ENCODE data around the gene ASXL1.
A peak's percentile ranks its signal among the peaks of the same experiment; 100 is the strongest.

The ASXL1 gene

DNA sequence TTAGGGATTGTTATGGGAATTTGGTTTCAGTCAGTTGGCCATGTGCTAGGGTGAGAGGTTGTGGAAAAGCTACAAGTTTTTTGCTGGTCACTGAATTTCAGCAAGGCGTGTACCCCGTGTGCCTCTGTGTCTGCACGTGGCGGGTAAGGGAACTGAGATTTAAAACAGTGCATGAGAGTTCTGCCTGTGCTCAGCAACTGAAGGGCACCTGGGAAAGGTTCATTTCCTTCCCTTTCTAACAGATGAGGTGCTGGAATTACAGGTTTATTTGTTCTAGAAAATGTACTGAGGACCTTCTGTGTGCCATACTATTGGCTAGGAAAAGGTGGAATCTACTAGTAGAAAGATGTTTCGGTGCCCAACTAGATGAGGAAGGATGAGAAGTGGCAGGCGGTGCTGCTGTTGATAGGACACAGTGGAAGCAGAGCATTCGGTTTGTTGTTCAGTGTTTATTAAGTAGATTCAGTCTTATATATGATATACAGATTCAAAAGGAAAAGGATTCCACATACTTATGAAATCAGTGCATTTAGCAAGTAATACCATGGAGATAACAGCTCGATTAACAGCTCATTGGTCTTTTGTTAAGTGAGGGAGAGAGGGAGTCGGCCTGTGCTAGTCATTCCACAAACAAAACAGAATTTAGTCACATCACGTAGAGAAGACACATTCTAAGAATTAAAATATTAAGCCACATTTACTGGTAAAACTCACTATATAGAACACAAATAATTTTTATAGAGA is 84.7 kb downstream of the ASXL1 start:
- no peak overlapping the region for H3K9ac ChIP-seq (ENCODE audit: low read depth, low read length)

DNA sequence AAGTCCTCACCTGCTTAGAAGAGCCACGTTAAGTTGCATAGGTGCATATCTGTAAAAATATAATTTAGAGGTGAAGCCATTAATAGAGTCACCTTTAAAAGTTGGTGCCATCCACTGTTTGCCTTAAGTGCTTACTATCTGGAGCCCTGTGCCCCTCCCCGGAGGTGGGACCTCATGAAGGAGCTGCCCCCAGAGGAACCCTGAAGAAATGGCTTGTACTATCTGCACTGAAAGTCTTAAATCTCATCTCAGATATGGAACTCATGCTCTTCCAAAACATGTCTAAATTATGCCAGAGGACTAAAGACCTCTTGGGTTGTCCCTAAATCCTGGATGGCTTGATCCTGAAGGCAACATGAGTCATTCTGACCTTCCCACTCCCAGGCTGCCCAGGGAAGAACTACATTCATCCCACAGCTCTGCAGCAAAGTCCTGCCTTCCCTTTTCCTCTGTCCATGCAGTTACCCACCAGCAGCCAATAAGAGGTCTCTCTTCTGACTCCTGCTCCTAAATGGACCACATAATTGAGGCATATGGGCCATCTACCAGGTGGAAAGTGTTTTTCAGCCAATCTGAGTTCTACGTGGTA is 85.3 kb downstream of the ASXL1 start:
- Histone ChIP-seq H3K27ac (ENCODE audit: low read depth, low read length) (no peak overlapping the region), H3K36me3 (ENCODE audit: insufficient read depth, low read length) (peaks cover 38% of the 10 kb centered on the region), H3K4me1 (ENCODE audit: insufficient read depth, low read length) (peaks cover 16% of the 10 kb centered on the region; the same call in 1 of the 2 replicates), H3K9me3 (ENCODE audit: insufficient read depth, low read depth, low read length) (no peaks in the 10 kb centered on the region), H3K27me3 (ENCODE audit: insufficient read depth, low read length) (no peaks in the 10 kb centered on the region), H3K9ac (ENCODE audit: low read depth, low read length) (no peak overlapping the region), H3K4me3 (ENCODE audit: low read length) (no peak overlapping the region)
- 92% methylated on average over 3 of the region's 3 CpGs for WGBS

More for the DNA sequence above, 84.7 kb downstream of the ASXL1 start:
- H3K9me3 ChIP-seq (ENCODE audit: insufficient read depth, low read depth, low read length): no peaks in the 10 kb centered on the region
- H3K4me3 ChIP-seq (ENCODE audit: low read length): no peak overlapping the region
- H3K27me3 ChIP-seq (ENCODE audit: insufficient read depth, low read length): no peaks in the 10 kb centered on the region
- no peak overlapping the region for H3K27ac ChIP-seq (ENCODE audit: low read depth, low read length)
- H3K36me3 ChIP-seq (ENCODE audit: insufficient read depth, low read length): peaks cover 38% of the 10 kb centered on the region
- H3K4me1 ChIP-seq (ENCODE audit: insufficient read depth, low read length): peaks cover 16% of the 10 kb centered on the region; the same call in 1 of the 2 replicates
- WGBS: 95% methylated on average over 8 of the region's 10 CpGs

DNA sequence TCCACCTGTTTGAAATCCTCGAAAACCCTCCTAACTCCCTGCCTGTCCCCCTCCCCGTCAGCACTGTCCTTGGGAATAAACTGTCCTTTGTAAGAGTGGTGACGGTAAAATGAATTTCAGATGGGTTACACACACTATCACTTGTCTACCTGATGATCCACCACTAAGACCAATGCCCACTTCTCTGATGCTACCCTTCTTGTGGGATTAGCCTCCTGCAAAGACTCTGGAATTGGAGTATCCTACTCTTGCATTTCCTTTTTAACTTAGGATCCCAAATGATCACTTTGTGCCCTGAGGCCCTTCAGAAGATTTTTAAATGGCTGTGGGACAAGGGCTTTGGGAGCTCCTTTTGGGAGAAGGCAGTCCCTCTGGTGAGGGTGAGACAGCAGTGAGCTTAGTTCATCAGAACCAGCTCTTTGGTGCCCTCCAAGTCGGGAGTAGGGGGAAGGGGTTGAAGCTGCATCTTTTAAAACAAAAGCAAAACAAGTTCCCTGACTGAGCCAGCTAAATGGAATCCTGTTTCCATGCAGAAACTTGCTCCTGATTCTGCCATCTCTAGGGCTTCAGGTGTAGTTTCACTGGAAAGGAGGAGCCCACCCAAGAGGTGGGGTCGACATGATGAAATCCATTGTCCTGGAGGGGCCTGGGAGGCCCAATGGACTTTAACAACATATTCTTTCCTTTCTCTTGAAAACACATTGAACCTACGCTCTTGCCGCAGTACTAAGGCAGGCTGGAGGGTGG is 86.5 kb downstream of the ASXL1 start:
- H3K9ac ChIP-seq (ENCODE audit: low read depth, low read length): no peak overlapping the region
- WGBS: 86% methylated on average over 6 of the region's 7 CpGs
- H3K4me1 ChIP-seq (ENCODE audit: insufficient read depth, low read length): peaks cover 16% of the 10 kb centered on the region; the same call in 1 of the 2 replicates
- no peaks in the 10 kb centered on the region for H3K9me3 ChIP-seq (ENCODE audit: insufficient read depth, low read depth, low read length)
- H3K4me3 ChIP-seq (ENCODE audit: low read length): no peak overlapping the region
- H3K36me3 ChIP-seq (ENCODE audit: insufficient read depth, low read length): peaks cover 45% of the 10 kb centered on the region
- H3K27ac ChIP-seq (ENCODE audit: low read depth, low read length): peak overlapping the region; percentile 12; the same call in 1 of the 2 replicates
- no peaks in the 10 kb centered on the region for H3K27me3 ChIP-seq (ENCODE audit: insufficient read depth, low read length)

DNA sequence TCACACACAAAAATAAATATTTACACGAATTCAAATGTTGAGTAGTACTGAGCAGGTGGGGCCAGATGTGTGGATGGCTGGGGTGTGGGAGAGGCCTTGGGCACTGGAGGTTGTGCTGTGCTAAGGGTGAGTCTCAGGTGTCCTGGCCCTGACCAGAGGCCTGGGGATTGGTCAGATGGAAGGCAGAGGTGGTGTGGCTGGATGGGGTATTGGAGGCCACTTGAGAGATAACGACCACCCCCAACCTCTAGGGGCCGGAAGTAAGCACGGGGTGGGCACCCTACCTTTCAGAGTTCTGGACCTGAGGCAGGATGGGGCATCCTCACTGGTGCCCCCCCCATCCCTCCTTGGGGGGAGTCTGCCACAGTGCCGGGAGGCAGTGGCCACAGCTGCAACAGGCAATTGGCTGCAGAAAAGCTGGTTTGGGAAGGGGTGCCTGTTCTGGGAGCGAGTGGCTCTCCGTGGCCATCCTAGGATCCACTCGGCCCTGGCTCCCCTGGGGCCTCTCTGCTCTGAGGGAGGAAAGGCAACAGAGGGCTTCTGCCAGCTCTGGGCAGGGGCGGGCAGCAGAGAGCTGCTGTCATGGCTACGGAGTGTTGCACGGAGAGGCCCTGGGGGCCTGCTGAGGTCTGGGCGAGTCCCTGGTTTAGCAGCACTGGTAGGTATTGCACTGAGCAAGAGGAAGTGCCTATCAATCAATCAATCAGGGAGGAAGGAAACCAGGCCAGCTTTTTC is 87.6 kb downstream of the ASXL1 start:
- 84% methylated on average over 12 of the region's 12 CpGs for WGBS
- Histone ChIP-seq H3K27me3 (ENCODE audit: insufficient read depth, low read length) (no peaks in the 10 kb centered on the region), H3K9ac (ENCODE audit: low read depth, low read length) (no peak overlapping the region), H3K36me3 (ENCODE audit: insufficient read depth, low read length) (peaks cover 54% of the 10 kb centered on the region), H3K4me3 (ENCODE audit: low read length) (no peak overlapping the region), H3K27ac (ENCODE audit: low read depth, low read length) (no peak overlapping the region), H3K9me3 (ENCODE audit: insufficient read depth, low read depth, low read length) (no peaks in the 10 kb centered on the region), H3K4me1 (ENCODE audit: insufficient read depth, low read length) (peaks cover 16% of the 10 kb centered on the region; the same call in 1 of the 2 replicates)

DNA sequence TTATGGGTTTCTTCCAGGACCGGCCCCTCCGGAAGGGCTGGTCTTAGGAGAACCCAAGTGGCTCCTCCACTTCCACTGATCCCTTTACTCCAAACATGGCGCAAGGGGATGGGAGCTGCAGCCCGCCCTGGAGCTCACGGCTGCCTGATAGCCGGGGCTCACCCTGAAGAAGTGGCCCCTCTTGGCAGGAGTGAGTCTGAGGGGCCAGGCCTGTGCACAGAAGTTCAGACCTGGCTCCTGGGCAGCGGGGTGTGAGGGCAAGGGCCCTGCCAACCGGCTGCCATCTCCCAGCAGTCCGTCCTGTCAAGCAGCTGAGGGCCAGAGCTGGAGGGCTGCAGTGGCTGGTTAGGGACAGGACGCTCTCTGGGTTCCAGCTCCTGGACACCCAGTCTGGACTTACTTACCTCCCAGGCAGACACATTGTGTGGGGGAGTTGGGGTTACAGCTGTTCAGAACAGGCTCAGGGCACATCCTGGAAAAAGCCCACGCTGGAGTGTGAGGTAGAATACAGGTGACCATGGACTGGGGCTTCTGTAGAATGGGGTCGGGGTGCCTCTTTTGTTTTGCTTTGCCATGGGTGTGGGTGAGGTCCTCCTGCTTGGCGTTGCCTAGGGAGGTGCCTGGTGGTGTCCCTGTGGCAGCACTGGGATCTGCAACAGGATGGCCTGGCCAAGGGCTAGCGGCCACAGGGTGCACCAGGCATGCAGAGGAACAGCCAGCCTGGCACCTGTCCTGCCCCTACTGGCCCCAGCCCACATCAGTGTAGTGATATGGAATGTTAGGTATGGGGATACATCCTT is 88.4 kb downstream of the ASXL1 start:
- H3K9ac ChIP-seq (ENCODE audit: low read depth, low read length): no peak overlapping the region

DNA sequence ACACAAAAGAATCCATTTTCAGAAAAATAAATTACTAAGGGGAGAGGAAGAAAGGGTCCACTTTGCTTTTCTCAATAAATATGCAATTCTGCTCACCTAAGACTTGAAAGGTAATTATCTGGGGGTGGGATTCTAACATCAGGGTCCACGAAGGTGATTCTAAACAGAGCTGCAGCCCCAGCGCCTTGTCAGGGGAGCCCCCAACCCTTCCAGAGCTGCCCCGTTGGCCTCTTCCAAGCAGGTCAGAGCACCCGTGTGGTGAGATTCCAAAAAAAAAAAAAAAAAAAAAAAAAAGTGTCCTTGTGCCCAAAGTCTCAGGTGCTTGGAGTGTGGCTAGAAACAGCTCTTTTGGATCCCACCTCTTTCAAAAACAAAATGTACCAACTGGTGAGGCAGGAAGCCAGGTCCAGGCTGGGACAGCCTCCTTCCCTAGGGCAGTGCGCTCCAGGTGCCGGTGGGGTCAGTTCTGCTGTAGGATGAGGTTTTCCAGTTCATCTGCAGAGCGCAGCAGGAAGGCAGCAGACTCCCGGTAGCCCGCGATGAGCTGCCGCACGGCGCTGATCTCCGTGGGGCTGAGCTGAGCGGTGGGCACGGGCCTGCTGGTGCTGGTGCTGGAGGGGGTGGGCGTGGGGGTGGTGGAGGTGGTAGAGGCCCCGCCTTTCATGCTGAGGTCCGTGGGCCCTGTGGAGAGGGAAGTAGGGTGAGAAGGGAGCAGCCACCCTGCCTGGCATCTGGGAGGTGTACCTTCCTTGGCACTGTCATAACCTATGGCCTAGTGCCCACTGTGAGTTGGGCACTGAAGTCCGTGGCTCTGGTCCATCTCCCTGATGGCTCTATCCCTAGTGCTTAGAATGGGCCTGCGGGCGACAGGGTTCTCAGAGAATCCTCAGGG is 89.3 kb downstream of the ASXL1 start:
- H3K9me3 ChIP-seq (ENCODE audit: insufficient read depth, low read depth, low read length): no peaks in the 10 kb centered on the region
- no peak overlapping the region for H3K4me3 ChIP-seq (ENCODE audit: low read length)
- 95% methylated on average over 22 of the region's 22 CpGs for WGBS
- H3K36me3 ChIP-seq (ENCODE audit: insufficient read depth, low read length): peaks cover 71% of the 10 kb centered on the region
- no peak overlapping the region for H3K9ac ChIP-seq (ENCODE audit: low read depth, low read length)
- no peaks in the 10 kb centered on the region for H3K27me3 ChIP-seq (ENCODE audit: insufficient read depth, low read length)
- H3K27ac ChIP-seq (ENCODE audit: low read depth, low read length): no peak overlapping the region
- H3K4me1 ChIP-seq (ENCODE audit: insufficient read depth, low read length): peaks cover 11% of the 10 kb centered on the region; the same call in 1 of the 2 replicates

More for the DNA sequence above, 88.4 kb downstream of the ASXL1 start:
- WGBS: 94% methylated on average over 14 of the region's 14 CpGs
- H3K4me1 ChIP-seq (ENCODE audit: insufficient read depth, low read length): peaks cover 15% of the 10 kb centered on the region; the same call in 1 of the 2 replicates
- H3K9me3 ChIP-seq (ENCODE audit: insufficient read depth, low read depth, low read length): no peaks in the 10 kb centered on the region
- no peaks in the 10 kb centered on the region for H3K27me3 ChIP-seq (ENCODE audit: insufficient read depth, low read length)
- peaks cover 62% of the 10 kb centered on the region for H3K36me3 ChIP-seq (ENCODE audit: insufficient read depth, low read length)
- H3K27ac ChIP-seq (ENCODE audit: low read depth, low read length): no peak overlapping the region
- H3K4me3 ChIP-seq (ENCODE audit: low read length): no peak overlapping the region

DNA sequence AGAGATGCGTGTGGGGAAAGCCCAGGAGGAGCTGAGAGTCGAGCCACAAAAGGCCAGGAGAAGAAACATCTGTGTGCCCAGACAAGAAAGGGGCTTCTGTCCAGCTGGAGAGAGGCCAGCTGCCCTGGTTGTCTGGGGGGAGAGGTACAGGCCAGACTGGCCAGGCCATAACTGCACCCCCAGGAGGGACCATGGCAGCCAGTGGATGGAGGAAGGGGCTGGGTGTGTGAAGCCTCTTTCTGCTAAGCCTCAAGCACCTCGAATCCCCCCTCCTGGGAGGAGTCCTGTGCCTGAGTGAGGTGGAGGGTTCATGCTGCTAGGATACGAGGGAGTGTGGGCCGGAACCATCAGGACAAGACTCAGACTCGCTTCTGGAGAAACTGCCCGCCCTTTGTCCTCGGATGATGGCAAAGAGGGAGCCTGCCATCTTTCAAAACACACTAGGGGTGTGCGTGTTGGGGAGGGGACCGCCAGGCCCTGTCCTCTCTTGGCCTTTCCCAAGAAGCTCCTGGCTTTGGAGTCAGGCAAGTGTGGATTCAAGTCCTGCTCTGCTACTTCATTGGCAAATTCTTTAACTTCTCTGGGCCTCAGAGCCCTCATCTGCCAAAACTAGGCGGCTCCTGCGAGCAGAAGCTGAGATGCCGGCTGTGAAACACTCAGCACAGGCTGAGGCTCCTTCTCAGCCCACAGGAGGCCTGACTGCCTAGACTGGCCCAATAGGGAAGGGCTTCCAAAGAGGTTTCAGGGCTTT is 90.3 kb downstream of the ASXL1 start:
- Histone ChIP-seq H3K9me3 (ENCODE audit: insufficient read depth, low read depth, low read length) (no peaks in the 10 kb centered on the region), H3K36me3 (ENCODE audit: insufficient read depth, low read length) (peaks cover 82% of the 10 kb centered on the region), H3K27ac (ENCODE audit: low read depth, low read length) (no peak overlapping the region), H3K9ac (ENCODE audit: low read depth, low read length) (no peak overlapping the region), H3K4me1 (ENCODE audit: insufficient read depth, low read length) (peaks cover 11% of the 10 kb centered on the region; the same call in 1 of the 2 replicates), H3K27me3 (ENCODE audit: insufficient read depth, low read length) (no peaks in the 10 kb centered on the region), H3K4me3 (ENCODE audit: low read length) (no peak overlapping the region)
- 95% methylated on average over 13 of the region's 13 CpGs for WGBS

DNA sequence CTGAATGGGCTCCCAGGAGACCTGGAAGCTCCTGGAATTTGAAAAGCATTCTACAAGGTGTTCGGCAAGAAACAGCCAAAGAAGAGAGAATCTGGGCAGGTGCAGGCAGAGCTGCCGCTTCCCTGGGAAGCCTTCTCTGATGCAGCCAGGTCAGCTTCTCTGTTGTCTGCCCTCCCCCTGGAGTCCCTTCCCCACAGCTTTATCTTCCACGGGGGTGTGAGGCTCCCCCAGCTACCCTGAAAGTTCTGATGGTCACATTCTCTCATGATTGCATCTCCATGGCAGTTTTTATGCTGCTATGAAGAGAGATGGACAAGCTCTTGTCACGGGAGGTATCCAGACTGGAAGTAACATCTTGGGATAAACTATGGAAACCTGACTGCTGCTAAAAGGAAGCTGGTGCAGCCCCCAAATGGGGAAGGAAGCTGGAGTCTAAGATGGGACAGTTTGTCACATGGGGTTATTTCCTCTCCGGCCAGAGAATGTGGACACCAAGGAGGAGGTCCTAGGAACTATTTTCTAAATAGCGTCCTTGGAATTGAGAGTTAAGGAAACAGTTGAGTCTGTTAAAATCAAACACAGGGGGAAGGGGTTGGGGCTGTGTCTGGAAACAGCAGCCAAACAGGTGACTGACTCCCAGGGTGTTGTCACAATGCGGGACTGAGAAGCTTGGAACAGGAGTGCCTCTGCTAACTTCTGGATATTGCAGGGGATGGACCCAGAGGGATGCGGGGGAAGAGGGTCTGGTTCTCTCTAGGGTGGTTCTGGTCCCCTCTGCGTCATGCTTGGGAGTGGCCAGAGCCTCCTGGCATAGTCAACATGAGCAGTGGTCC is 91.1 kb downstream of the ASXL1 start:
- no peak overlapping the region for H3K9ac ChIP-seq (ENCODE audit: low read depth, low read length)
- H3K27ac ChIP-seq (ENCODE audit: low read depth, low read length): no peak overlapping the region
- no peaks in the 10 kb centered on the region for H3K27me3 ChIP-seq (ENCODE audit: insufficient read depth, low read length)
- 95% methylated on average over 9 of the region's 9 CpGs for WGBS
- H3K9me3 ChIP-seq (ENCODE audit: insufficient read depth, low read depth, low read length): no peaks in the 10 kb centered on the region
- H3K4me1 ChIP-seq (ENCODE audit: insufficient read depth, low read length): peaks cover 11% of the 10 kb centered on the region; the same call in 1 of the 2 replicates
- peaks cover 87% of the 10 kb centered on the region for H3K36me3 ChIP-seq (ENCODE audit: insufficient read depth, low read length)
- H3K4me3 ChIP-seq (ENCODE audit: low read length): no peak overlapping the region

All from HUES64 (cell line).